A673 (cell line): ENCODE data around the gene PHIP. TPM values are rescaled to one million over a fixed set of nuclear protein-coding genes. Genes with fewer than 3 reads are reported as not detected.

ENCODE experiments used
- BruUV-seq: library from RNA; stranded (reverse); fragments of 400-500 nt; replicated peaks from 2 replicates; lab custom pipeline; 2021; lab: Mats Ljungman, UMichigan
- CTCF ChIA-PET: fragments of 300-600 bp; sonication (Branson Sonifier 250); formaldehyde crosslinking; loops from one replicate; lab custom pipeline; 2022; ENCODE audit warnings: antibody characterized with exemption; lab: Charles Lee
- POLR2A ChIA-PET: fragments of 300-600 bp; sonication (Branson Sonifier 250); formaldehyde crosslinking; loops from one replicate; lab custom pipeline; 2022; ENCODE audit warnings: antibody characterized with exemption; ENCODE audit not compliant: low non-redundant PET; lab: Charles Lee
- DNase-seq: peaks from one replicate; pipeline ENCODE4 v3.0.0-alpha.2; 2015; ENCODE audit warnings: low spot score
- H3K27ac ChIP-seq: fragments of 200-600 bp; sonication (generic); 2 replicates; pipeline ENCODE4 v1.5.1; 2016; ENCODE audit warnings: mixed run types, low read depth, mild to moderate bottlenecking, mixed read lengths, antibody characterized with exemption, low read length; ENCODE audit not compliant: poor library complexity, severe bottlenecking
- H3K27me3 ChIP-seq: fragments of 200-600 bp; sonication (generic); replicated peaks from 2 replicates; pipeline ENCODE4 v1.6.1; 2017; ENCODE audit warnings: mixed run types, low read depth, mild to moderate bottlenecking, mixed read lengths, antibody characterized with exemption, low read length; ENCODE audit not compliant: insufficient read depth, poor library complexity
- H3K36me3 ChIP-seq: fragments of 200-600 bp; sonication (generic); 2 replicates; pipeline ENCODE4 v1.6.1; 2016; ENCODE audit warnings: mixed run types, mild to moderate bottlenecking, mixed read lengths, antibody characterized with exemption, low read length; ENCODE audit not compliant: insufficient read depth, poor library complexity, severe bottlenecking
- H3K4me1 ChIP-seq: fragments of 200-600 bp; sonication (generic); 2 replicates; pipeline ENCODE4 v1.6.1; 2017; ENCODE audit warnings: mixed run types, mild to moderate bottlenecking, mixed read lengths, antibody characterized with exemption, low read length; ENCODE audit not compliant: insufficient read depth, poor library complexity, severe bottlenecking
- H3K4me3 ChIP-seq: fragments of 200-600 bp; sonication (generic); 2 replicates; pipeline ENCODE4 v1.5.1; 2016; ENCODE audit warnings: low read depth, mixed run types, mild to moderate bottlenecking, mixed read lengths, low read length; ENCODE audit not compliant: poor library complexity, severe bottlenecking
- H3K9me3 ChIP-seq: fragments of 200-600 bp; sonication (generic); 2 replicates; pipeline ENCODE4 v1.6.1; 2016; ENCODE audit warnings: mixed run types, low read depth, mild to moderate bottlenecking, mixed read lengths, antibody characterized with exemption, low read length; ENCODE audit not compliant: poor library complexity, severe bottlenecking
- CTCF ChIP-seq: fragments of 300-800, 200-600 bp; sonication (generic); conservative IDR thresholded peaks from 2 replicates; pipeline ENCODE4 v1.5.1; 2017; ENCODE audit warnings: low read depth, mild to moderate bottlenecking, antibody characterized with exemption, low read length, moderate library complexity, mixed read lengths
- EZH2 ChIP-seq: fragments of 200-600 bp; sonication (generic); IDR thresholded peaks from 2 replicates; pipeline ENCODE4 v1.6.1; 2017; ENCODE audit warnings: borderline replicate concordance, low read depth, mild to moderate bottlenecking, mixed read lengths, antibody characterized with exemption, low read length; ENCODE audit not compliant: poor library complexity, severe bottlenecking
- intact Hi-C: fragments of 100-400 bp; cut with micrococcal nuclease; formaldehyde crosslinking; loops from one replicate; pipeline ENCODE4 v1.10.0; 2022; ENCODE audit not compliant: unreplicated experiment
- total RNA-seq: library from RNA; stranded (reverse); gene quantifications from 2 replicates; pipeline ENCODE4 v1.2.3, GENCODE V29; 2021

PHIP gene
- total RNA-seq, 1 experiment from 2014 or later = 42.5 TPM

GRCh38 chr6:78952362-78952761 is 125.7 kb downstream of the PHIP start:
- no peak overlapping the region for H3K4me3 ChIP-seq
- peaks cover 19% of the 10 kb centered on the region for H3K9me3 ChIP-seq
- intact Hi-C loops = no loop called here
- ChIA-PET CTCF (no interaction called here), POLR2A (no interaction called here)
- no peaks in the 10 kb centered on the region for H3K27me3 ChIP-seq
- no peak for DNase-seq
- peaks cover 83% of the 10 kb centered on the region for H3K36me3 ChIP-seq
- no TSS peak for BruUV-seq
- no peak overlapping the region for H3K27ac ChIP-seq
- H3K4me1 ChIP-seq = no peaks in the 10 kb centered on the region
- TF ChIP-seq EZH2 (no peak), CTCF (no peak)

- CTCF ChIA-PET = no interaction called here
- no TSS peak for BruUV-seq
- DNase-seq = no peak
- Histone ChIP-seq H3K4me3 (no peak overlapping the region), H3K4me1 (no peaks in the 10 kb centered on the region), H3K9me3 (peaks cover 19% of the 10 kb centered on the region), H3K27me3 (no peaks in the 10 kb centered on the region), H3K27ac (no peak overlapping the region), H3K36me3 (peaks cover 98% of the 10 kb centered on the region)
- TF ChIP-seq CTCF (no peak), EZH2 (no peak)
- intact Hi-C loops = no loop called here
- POLR2A ChIA-PET = no interaction called here
These were observed 129.3 kb downstream of the PHIP start for GRCh38 chr6:78948785-78949184.

- no TSS peak for BruUV-seq
- DNase-seq = no peak
- intact Hi-C loops = no loop called here
- Histone ChIP-seq H3K4me3 (no peak overlapping the region), H3K27ac (no peak overlapping the region), H3K9me3 (peaks cover 19% of the 10 kb centered on the region), H3K27me3 (no peaks in the 10 kb centered on the region), H3K36me3 (peaks cover 97% of the 10 kb centered on the region), H3K4me1 (no peaks in the 10 kb centered on the region)
- POLR2A ChIA-PET = no interaction called here
- CTCF ChIA-PET = no interaction called here
- no peak for TF ChIP-seq EZH2
- no peak for TF ChIP-seq CTCF
These were observed 130.1 kb downstream of the PHIP start for GRCh38 chr6:78947962-78948361.
